NCI-H2107 treated with DMSO at 0.1 percent for 48 hours (cell line): ENCODE results near the gene WDR18.

Experiments
- DNase-seq: peaks from one replicate; lab custom pipeline; 2025; ENCODE audit not compliant: unreplicated experiment; lab: John Stamatoyannopoulos, UW

The WDR18 gene

DNA sequence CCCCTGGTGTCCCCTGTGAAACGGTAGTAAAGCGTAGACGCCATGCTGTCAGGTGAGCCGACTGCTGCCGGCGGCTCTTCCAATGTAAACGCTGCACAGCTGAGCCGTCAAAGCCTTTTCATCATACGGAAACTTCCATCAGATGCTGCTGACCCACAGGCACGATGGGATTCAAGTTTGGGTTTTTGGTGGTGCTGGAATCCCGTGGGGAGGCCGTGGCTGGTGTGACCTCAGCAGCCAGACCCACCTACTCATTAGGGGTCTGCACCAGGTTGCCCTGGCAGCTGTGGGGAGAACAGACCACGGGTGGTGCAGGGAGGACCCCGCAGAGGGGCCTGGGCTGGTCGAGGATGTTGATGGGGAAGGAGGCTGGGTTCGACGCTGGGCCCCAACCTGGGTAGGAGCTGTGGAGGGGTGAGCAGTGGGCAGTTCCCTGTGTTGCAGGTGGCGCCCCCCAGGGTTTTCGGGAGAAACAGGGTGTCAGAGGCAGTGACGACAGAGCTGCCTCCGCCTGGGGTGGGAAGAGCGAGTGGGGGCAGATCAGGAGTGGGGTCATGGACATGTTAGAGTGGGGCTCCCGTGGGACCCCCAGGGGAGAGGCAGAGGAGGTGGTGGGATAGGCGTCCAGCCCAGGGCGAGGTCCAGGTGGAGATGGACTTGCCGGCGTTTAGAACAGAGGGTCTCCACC is 22.7 kb downstream of the WDR18 start:
- no peak for DNase-seq

DNA sequence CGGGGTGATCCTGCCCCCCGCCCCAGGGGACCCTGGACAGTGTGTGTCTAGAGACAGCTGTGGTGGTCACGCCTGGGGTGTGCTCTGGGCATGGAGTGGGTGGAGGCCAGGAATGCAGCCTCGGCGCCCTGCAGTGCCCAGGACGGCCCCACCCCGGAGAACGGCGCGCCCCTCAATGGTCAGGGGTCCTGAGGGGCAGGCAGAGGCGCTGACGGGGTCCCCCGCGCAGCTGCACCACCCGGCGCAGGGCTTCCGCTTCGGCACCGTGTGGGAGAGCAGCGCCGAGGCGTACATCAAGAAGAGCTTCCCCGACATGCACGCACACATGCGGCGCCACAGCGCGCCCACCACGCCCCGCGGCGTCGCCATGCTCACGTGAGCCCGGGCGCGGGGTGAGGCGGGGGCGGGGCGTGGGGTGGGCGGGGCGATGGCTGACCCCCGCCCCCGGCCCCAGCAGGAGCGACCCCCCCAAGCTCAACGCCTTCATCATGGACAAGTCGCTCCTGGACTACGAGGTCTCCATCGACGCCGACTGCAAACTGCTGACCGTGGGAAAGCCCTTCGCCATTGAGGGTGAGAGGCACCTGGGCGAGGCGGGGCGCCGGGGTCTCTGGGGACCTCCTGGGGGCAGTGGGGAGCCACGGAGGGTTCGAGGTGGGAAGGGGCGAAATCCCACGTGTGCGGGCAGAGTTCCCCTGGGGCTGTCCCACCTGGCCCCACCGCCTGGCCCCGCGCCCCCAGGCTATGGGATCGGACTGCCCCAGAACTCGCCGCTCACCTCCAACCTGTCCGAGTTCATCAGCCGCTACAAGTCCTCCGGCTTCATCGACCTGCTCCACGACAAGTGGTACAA is 23.5 kb downstream of the WDR18 start:
- DNase-seq = no peak

DNA sequence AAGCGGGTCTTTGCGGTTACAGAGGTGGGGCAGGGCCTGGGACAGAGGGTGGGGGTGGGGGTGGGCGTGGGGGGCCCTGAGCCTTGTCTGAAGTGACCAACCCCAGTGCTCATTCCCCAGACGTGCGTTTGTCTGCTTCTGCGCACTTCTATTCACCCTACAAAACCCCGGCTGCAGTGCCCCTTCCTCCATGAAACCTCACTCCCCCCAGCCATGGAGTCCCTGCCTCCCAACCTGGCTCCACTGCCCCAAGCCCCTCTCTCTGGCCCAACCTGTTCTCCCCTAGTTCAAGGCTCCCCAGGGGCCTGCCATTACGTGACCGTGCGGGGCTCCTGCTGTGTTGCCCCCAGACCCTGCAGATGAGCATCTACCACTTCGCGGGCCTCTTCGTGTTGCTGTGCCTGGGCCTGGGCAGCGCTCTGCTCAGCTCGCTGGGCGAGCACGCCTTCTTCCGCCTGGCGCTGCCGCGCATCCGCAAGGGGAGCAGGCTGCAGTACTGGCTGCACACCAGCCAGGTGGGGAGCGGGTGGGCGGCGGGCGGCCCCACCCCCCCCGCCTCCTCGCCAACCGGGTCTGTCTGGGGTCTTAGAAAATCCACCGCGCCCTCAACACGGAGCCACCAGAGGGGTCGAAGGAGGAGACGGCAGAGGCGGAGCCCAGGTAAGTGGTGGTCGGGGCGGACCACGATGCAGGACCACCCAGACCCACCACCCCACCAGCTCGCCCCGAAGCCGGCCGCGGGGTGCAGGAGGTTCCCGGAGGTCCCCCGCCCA is 24.3 kb downstream of the WDR18 start:
- DNase-seq = no peak

DNA sequence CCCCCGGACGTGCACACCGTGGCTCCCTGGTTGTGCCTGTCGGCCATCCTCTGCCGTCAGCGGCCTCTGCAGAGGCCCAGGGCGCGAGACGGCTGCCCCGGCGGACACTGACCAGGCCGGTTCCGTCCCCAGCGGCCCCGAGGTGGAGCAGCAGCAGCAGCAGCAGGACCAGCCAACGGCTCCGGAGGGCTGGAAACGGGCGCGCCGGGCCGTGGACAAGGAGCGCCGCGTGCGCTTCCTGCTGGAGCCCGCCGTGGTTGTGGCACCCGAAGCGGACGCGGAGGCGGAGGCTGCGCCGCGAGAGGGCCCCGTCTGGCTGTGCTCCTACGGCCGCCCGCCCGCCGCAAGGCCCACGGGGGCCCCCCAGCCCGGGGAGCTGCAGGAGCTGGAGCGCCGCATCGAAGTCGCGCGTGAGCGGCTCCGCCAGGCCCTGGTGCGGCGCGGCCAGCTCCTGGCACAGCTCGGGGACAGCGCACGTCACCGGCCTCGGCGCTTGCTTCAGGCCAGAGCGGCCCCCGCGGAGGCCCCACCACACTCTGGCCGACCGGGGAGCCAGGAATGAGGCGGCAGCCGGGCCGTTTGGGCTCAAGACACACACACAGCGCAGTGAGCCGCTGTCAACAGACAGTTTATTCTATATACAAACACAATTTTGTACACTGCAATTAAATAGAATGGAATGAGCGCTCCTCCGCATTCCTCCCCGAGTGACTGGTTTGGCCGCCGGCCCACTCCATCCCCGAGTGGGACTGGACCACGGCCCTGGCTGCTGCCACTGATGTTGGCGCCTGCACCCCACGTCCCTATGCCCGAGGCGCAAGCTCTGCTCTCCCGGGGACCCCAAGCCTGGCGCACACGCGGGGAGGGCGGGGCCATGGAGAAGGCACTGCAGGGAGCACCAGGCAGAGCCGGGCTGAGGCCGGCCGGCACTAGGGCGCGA is 25.2 kb downstream of the WDR18 start:
- DNase-seq = no peak

DNA sequence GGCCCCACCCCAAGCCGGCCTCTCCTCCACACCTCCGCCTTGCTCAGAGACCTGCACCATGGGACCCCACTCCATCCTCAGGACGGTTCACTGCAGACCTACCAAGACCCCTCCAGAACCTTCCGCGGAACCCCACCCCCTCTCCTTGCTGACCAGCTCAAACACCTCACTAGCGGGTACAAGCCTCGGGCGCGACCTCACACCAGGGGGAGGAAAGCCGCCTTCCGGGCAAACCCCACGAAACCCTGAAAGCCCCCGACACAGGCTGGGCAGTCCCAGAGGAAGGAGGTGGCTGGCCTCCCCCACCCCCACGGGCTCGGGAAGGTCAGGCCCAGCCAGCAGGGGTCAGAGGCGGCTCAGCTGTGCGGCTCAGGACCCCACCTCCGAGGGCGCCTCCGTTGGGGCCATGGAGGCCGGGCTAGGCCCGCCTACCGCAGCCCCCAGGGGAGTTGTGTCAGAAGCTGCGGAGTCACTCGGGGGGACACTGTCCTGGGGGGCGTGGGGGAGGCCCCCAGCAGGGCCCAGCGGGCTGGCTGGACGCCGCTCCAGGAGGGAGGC is 25.9 kb downstream of the WDR18 start:
- no peak for DNase-seq

DNA sequence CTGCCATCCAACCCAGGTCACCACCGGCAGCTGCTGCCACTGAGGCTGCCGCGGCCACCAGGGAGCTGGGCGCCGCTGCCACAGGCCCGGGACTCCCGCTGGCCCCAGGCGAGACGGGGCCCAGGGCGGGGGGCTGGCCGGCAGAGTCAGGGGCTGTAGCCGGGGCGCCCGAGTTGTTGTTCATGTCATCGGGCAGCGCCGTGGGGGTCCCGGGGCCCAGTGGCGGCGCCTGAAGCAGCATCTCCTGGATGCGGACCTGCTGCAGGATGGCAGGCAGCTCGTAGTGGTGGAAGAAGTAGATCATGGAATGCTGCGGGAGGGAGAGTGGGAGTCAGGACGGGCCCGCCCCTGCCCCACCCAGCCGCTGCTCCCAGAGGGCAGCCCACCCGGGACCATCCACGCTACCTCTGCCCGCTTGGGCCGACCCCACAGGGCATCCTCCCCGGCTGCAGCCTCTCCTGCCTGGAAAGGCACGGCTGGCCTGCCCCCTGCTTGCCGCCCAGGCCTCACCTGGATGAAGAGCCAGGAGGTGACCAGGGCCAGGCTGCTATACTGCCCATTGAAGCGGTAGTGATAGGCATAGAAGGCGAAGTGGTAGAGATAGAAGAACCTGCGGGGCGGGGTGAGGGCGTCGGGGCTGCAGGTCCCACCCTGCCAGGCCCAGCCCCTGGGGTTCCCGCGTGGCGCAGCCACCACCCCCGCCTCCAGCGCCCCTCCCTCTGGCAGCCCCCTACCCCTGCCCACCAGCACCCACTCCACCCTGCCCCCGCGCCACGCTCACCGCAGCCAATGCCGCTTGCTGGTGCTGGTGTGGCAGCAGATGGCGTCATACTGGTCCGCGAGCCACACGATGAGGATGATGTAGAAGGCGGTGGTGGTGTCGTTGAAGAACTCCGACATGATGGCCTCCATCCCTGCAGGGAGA is 26.7 kb downstream of the WDR18 start:
- DNase-seq = no peak

DNA sequence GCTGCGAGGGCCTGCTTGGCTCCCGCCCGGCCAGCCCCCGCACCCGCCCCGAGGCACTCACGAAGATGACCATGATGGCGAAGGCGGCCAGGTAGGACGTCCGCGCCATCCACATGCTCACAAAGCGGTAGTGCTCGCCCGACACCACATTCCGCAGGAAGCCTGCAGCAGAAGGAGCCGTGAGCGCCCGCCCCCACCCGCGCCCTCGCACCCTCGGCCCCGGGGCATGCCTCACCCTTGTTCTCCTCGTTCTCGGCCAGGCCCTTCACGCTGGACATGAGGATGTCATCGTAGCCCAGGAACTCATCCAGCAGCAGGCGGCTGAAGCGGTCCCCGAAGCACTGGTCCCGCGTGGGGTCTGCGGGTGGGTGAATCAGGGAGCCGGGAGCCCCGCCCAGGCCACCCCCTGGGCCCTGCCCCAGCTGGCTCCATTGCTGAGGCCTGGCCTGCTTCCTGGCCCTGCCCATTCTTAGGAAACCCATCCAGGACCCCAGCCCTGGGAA is 27.7 kb downstream of the WDR18 start:
- DNase-seq = no peak

DNA sequence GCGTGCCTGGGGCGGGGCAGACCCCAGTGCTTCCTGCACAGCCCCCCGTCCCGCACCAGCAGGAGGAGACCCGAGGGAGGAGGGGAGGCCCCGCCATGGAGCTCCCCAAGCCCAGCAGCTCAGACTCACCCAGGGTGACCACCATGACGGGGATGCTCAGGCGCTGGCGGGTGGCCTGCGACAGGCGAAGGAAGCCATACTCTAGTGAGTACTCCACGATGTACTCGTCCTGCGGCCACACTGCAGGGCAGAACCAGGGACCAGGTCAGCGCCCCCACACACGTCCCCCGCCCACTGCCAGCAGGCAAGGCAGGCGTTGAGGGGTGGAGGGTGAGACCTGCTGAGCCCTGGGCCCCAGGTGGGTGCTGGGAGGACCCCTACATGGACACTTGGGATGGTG is 28.2 kb downstream of the WDR18 start:
- no peak for DNase-seq

DNA sequence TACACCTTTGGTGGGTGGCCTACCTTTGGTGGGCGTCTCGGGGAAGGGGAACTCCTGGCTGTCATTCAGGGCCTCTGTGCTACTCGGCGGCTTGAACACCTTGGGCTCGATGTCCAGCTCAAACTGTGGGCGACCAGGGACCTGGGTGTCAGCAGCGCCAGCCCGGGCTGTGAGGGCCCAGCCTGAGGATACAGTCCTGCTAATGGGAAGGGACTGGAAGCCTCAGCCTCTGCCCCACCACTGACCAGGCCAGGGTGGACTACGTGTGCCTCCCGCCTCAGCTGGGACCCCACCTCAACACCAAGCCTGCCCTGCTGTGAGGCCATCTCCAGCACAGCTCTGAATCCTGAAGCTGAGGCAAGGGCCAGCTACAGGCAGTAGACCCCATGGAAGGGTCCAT is 29.1 kb downstream of the WDR18 start:
- DNase-seq = no peak

DNA sequence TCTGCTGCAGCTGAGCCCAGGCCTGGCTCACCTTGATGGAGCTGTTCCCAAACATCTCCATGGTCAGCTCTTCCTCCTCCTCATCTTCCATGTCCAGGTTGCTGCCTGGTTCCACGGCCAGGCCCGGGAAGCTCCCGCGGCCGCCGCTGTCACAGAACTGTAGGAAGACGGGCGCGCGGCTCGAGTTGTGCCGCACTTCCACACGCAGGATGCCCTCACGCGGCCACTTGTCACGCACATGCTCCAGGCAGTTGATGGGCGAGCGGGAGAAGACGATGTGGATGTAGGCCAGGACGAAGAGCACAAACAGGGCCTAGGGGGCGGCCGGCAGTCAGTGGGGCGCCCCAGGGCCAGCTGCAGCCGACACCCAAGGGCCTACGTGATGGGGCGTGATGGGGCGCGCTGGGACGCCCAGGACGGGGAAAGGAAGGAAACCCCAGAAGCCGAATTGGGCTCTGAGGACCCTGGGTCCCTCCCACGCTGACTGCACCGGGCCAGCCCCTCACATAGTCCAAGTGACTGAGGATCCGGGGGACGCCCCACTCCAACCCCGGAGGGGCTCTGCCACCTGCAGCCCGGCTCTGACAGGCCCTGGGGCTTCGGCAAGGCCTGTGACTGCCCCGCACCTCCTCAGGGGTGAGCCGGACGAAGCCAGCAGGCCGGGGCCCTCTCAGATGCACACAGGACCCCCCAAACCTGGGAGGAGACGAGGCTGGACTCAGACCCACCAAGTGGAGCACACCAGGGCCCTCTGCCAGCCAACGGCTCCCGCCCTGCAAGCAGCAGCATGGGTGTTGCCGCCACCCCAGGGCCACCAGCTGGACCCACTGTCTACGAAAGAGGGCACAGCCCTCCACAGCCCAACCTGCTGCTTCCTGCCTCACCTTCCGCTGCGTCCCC is 30.3 kb downstream of the WDR18 start:
- no peak for DNase-seq

DNA sequence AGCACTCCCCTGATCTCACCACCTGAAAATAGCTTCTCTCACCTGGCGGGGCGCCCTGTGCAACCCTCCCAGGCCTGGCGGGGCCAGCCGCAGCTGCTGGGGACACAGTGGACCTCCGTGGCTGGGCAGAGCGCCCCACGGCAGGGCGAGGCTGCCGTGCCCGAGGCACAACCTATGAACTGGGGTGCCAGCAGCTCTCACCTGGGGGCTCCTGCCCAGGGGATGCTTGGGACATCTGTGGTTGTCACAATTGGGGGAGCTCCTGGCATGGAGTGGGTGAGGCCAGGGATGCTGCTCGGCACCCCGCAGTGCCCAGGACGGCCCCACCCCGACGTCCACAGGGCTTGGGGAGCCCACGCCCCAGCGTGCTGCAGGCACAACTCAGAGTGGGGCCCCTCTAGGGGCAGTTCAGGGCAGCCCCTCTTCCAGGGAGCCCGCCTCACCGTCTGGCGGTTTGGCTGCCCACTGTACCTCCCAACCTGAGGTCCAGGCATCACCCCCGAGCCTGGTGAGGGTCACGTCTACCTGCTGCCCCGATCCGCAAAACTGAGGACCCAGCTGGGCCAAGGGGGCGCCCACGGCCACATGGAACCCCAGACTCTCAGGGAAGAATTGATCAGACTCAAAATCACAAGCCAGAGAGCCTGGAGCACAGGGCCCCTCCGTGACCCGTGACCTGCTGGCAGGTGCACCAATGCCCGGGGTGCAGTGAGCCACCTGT is 31.1 kb downstream of the WDR18 start:
- no peak for DNase-seq

DNA sequence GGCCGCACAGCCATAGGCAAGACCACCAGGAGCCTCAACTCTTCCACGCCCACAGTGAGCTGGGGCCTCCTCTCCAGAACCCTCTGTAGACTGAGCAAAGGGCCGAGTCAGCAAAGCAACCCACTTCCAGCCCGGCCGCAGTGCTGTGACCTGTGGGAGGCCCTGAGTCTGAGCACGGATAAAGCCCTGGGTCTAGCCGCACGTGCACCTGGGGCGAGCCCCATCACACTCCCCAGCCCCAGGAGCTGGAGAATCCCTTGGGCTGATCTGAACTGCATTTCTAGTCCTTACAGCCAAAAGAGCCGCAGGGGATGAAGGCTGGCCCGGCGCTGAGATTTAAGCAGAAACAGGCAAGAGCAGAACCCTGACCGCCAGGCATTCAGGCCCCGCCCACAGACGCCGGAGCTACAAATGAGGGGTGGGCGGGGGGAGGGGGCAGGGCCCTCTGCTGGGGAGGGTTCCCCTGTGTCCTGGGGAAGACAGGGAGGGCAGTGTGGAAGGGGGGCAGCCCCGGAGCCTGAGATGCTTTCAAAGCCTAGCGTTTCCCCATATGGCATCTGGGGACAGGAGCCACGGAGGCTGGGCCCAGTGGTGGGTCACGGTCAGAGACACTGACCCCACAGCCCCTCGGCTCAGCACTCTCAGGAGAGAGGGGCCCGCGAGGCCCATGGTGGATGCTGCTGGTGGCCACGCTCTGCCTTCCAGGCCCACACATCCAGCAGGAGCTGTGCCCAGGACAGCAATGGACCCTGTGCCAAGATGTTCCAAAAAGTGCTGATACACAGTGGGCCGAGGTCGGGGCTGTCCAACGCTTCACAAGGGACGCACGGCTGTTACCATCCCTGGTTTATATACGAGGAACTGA is 31.9 kb downstream of the WDR18 start:
- DNase-seq = no peak

DNA sequence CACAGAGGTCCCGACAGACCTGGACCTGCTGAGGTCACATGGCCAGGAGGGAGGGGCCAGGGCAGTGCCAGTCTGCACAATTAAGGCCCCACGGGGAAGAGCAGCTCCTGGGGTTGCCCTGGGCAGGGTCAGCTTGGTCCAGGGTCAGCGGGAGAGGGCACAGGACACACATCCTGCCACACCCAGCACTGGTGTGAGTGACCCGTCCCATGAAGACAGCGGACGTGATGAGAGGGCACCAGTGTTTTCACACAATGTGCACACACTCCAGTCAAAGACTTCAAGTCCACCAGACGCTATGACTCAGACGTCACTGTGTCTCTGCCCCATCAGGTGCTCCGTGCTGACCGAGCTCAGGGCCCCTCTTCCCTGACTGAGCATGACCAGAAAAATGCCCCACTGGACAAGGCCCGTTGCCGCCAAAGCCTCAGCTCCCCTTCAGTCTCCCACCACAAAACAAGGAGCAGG is 32.5 kb downstream of the WDR18 start:
- no peak for DNase-seq

DNA sequence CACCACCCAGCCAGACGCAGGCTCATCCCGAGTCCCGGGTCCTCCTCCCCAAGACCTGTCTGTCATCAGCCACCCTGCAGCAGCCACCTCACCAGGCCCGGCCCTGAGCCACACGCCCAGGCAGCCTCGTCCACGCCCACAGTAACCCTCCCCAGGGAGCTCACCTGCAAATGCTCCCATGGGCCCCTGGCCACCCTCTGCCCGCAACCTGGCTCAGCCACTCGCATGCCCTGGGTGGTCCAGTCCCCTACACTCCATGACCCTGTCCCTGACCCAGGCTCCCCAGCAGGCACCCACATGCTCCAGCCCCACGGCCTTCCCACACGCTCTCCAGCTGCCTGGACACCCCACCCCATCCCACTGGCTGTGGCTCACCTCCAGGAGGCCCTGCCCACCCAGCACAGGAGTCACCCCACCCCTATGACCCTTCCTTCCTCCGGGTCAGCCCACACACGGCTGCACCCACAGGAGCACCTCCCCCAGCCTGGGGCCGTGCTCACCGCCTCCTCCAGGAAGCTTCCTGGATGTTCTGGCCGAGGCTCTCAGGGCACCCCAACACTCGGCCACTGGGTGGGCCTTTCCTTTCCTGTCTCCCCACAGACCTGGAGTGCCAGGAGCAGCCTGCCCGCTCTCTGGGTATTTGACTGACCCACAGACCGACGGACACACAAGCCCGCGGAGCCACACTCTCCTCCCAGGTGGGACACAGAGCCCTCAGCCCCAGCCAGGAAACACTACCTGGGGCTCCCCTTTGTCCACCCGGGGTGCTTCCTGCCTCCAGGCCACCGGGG is 33.2 kb downstream of the WDR18 start:
- DNase-seq = no peak

DNA sequence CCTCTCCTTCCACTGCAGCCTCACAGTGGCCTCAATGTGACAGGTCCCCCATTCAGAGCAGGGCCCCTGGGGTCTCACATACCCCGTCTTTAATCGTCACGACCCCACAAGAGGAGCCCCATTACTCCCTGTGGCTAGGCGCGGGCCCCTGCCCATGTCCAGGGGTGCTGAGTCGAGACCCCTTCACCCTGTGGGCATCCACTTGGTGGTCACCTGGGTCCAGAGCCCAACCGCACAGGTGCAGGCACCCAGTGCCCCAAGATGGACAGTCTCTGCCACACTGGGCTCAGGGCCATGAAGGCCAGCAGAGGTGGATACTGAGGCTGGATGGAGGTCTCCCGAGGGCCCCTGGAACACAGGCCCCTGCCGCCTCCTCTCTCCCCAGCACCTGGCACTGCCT is 33.8 kb downstream of the WDR18 start:
- DNase-seq = no peak

DNA sequence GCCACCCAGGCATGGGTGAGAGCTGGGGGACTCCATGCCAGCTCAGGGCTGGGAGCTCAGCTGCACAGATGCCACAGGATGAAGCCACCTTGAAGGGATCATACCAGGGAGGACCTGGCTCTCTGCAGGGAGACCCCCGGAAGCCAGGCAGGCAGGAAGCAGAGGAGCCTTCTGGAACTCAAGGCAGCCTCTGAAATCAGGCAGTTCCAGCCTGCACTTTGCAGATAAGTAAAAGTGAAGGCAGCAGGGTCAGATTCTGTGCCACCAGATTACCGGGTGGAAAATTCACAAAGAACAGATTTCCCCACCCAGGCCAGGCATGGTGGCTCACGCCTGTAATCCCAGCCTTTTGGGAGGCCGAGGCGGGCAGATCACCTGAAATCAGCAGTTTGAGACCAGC is 34.2 kb downstream of the WDR18 start:
- DNase-seq = no peak
